Ascending aorta (tissue), 2 donors: ENCODE measurements around the gene NOD1. TPM values are rescaled to one million over a fixed set of nuclear protein-coding genes. Genes with fewer than 3 reads are reported as not detected.
"Not testable (repeated sequence)": the region's sequence is repeated elsewhere in the genome, so short reads cannot be mapped to it uniquely, and the experiment has no call there.

Experiments
- DNase-seq, 2 donors: peaks; one replicate each; pipeline ENCODE4 v3.0.0-alpha.2; 2019; ENCODE audit warnings: low spot score in 2 of 2
- H3K27ac ChIP-seq, 2 donors: fragments of 200-600 bp; sonication (generic); one replicate each; pipeline ENCODE4 v1.5.1; 2016 to 2017; ENCODE audit warnings: mild to moderate bottlenecking in 1 of 2
- H3K27me3 ChIP-seq: fragments of 200-600 bp; sonication (generic); one replicate; pipeline ENCODE4 v1.5.1; 2017
- H3K36me3 ChIP-seq, 2 donors: fragments of 200-600 bp; sonication (generic); one replicate each; pipeline ENCODE4 v1.5.1; 2016
- H3K4me1 ChIP-seq, 2 donors: fragments of 200-600 bp; sonication (generic); one replicate each; pipeline ENCODE4 v1.5.1; 2016 to 2017; ENCODE audit warnings: mild to moderate bottlenecking in 1 of 2
- H3K4me3 ChIP-seq, 2 donors: fragments of 200-600 bp; sonication (generic); one replicate each; pipeline ENCODE4 v1.5.1; 2016 to 2017; ENCODE audit warnings: mild to moderate bottlenecking in 1 of 2
- H3K9me3 ChIP-seq, 2 donors: fragments of 200-600 bp; sonication (generic); one replicate each; pipeline ENCODE4 v1.5.1; 2016
- intact Hi-C: fragments of 100-400 bp; cut with DNase I; formaldehyde crosslinking; loops from one replicate; pipeline ENCODE4 v1.15.1; 2023
- total RNA-seq: library from RNA; depleted of rRNA; stranded (reverse); fragments of >200 nt; gene quantifications from one replicate; pipeline ENCODE4 v1.1.0, GENCODE V29; 2016
- TF ChIP-seq, protein P1 (sequence below), 3 experiments: fragments of 200-600 bp in 2 of 3; fragments of 450-650 bp in 1 of 3; sonication (generic) in 2 of 3; IDR thresholded peaks; one replicate each; pipeline ENCODE4 v1.5.1; 2016 to 2019; ENCODE audit warnings: antibody characterized with exemption in 3 of 3, mild to moderate bottlenecking in 1 of 3, moderate library complexity in 1 of 3

The NOD1 gene
- total RNA-seq, 1 donor from 2014 or later: 20.0 TPM

DNA sequence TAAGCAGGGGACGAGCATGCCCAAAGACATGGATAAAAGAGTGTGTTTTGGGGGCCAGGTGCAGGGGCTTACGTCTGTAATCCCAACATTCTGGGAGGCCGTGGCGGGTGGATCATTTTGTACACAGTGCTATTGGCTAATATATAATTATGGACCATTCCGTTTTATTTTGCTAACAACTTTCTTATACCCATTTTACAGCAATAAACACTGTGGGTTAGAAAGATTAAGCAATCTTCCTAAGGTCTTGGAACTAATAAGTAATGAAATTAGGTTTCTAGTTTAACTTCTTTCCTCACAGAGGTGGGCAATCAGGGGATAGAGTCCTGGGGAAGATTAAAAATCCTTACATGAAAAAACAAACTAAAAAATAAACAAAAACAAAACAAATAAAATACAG, 22.7 kb upstream of the NOD1 start:
- intact Hi-C loops: loop anchor here (5.0 to 10.0 kb wide), 2 partner anchors 66 to 474 kb away; partner anchors contain the start of genes FKBP14 and PLEKHA8

DNA sequence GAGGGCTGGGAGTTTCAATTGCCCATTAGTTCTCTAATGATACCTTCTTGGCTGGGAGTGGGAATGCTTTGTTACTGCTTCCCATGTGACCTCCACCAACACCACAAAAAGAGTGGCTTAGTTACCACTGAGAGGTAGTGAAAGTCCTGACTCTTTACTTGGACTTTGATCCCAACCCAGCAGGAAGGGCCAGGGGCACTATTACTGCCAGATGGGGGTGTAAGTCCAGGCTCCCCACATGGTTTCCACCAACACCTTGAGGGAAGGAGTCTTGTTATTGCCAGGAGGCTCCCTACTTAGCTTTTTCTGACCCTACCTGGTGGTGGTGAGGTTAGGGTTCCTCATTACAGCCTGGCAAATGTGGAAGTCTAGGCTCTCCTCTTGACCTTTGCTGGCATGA, 14.6 kb upstream of the NOD1 start:
- H3K36me3 ChIP-seq: peaks cover 0 to 10% of the 10 kb centered on the region in 2 donors
- H3K27ac ChIP-seq: no peak overlapping the region
- peaks cover 0 to 18% of the 10 kb centered on the region in 2 donors for H3K9me3 ChIP-seq
- no peaks in the 10 kb centered on the region for H3K27me3 ChIP-seq
- no peaks in the 10 kb centered on the region for H3K4me1 ChIP-seq
- H3K4me3 ChIP-seq: no peak overlapping the region
- TF ChIP-seq, protein P1, sequence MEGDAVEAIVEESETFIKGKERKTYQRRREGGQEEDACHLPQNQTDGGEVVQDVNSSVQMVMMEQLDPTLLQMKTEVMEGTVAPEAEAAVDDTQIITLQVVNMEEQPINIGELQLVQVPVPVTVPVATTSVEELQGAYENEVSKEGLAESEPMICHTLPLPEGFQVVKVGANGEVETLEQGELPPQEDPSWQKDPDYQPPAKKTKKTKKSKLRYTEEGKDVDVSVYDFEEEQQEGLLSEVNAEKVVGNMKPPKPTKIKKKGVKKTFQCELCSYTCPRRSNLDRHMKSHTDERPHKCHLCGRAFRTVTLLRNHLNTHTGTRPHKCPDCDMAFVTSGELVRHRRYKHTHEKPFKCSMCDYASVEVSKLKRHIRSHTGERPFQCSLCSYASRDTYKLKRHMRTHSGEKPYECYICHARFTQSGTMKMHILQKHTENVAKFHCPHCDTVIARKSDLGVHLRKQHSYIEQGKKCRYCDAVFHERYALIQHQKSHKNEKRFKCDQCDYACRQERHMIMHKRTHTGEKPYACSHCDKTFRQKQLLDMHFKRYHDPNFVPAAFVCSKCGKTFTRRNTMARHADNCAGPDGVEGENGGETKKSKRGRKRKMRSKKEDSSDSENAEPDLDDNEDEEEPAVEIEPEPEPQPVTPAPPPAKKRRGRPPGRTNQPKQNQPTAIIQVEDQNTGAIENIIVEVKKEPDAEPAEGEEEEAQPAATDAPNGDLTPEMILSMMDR (IDR thresholded peaks at IDR 0.05): no peak
- DNase-seq: no peak
- intact Hi-C loops: no loop called here

More for the DNA sequence above, 22.7 kb upstream of the NOD1 start:
- H3K27ac ChIP-seq: no peak overlapping the region
- H3K27me3 ChIP-seq: no peaks in the 10 kb centered on the region
- no peak for DNase-seq
- H3K36me3 ChIP-seq: peaks cover 0 to 10% of the 10 kb centered on the region in 2 donors
- no peak overlapping the region for H3K4me3 ChIP-seq
- TF ChIP-seq, protein P1 (IDR thresholded peaks at IDR 0.05): no peak
- H3K4me1 ChIP-seq: peaks cover 2 to 6% of the 10 kb centered on the region in 2 donors
- H3K9me3 ChIP-seq: no peaks in the 10 kb centered on the region

DNA sequence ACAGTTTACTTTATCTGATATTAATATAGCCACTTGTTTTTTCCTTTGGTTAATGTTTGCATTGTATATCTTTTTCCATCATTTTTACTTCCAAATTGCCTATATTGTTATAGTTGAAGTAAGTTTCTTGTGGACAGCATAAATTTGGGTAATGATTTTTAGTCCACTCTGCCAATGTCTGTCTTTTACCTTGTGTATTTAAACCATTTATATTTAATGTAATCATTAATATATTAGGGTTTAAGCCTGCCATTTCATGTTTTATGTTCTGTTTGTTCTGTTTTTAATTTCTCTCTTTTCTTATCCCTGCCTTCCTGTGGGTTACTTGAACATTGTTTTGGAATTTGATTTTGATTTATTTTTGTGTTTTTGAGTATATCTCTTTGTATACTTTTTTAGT, 12.8 kb upstream of the NOD1 start:
- intact Hi-C loops: no loop called here
- TF ChIP-seq, protein P1 (IDR thresholded peaks at IDR 0.05): no peak
- DNase-seq: no peak
- Histone ChIP-seq H3K9me3 (peaks cover 0 to 18% of the 10 kb centered on the region in 2 donors), H3K4me1 (no peaks in the 10 kb centered on the region), H3K27ac (no peak overlapping the region), H3K27me3 (no peaks in the 10 kb centered on the region), H3K36me3 (peaks cover 0 to 1% of the 10 kb centered on the region in 2 donors), H3K4me3 (no peak overlapping the region)

DNA sequence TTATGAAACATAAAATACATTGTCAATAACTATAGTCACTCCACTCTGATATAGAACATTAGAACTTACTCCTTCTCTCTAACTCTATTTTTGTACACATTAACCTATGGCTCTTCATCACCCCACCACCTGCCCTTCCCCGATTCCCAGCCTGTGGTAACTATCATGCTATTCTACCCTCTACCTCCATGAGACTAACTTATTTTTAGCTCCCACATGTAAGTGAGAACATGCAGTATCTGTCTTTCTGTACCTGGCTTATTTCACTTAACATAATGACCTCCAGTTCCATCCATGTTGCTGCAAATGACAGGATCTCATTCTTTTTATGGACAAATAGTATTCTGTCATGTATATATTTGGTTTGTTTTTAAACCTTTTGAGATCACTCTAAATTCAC, 8.8 kb upstream of the NOD1 start:
- no peak for DNase-seq
- Histone ChIP-seq H3K4me1 (no peaks in the 10 kb centered on the region), H3K27me3 (no peaks in the 10 kb centered on the region), H3K9me3 (peaks cover 0 to 18% of the 10 kb centered on the region in 2 donors), H3K36me3 (no peaks in the 10 kb centered on the region), H3K4me3 (no peak overlapping the region), H3K27ac (no peak overlapping the region)
- intact Hi-C loops: no loop called here
- TF ChIP-seq, protein P1 (IDR thresholded peaks at IDR 0.05): no peak

DNA sequence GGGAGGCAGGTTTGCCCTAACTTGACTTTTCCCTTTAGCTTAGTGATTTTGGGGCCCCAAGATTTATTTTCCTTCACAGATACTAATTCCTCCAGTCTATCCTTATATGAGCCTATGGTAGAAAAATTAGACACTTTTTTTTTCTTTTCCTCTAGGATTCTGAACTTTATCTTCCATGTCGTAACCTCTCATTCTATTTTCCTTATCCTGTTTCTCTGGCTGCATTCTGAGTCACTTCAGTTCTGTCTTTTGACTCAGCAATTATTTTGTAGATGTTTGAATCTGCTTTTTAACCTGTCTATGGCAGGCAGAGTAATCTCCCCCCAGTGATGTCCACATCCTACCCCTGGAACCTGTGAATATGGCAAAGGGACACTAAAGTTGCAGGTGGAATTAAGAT, 7.1 kb upstream of the NOD1 start:
- no peaks in the 10 kb centered on the region for H3K4me1 ChIP-seq
- H3K27me3 ChIP-seq: no peaks in the 10 kb centered on the region
- no peak overlapping the region for H3K4me3 ChIP-seq
- H3K36me3 ChIP-seq: no peaks in the 10 kb centered on the region
- intact Hi-C loops: no loop called here
- no peak for DNase-seq
- H3K9me3 ChIP-seq: peaks cover 0 to 3% of the 10 kb centered on the region in 2 donors
- TF ChIP-seq, protein P1 (IDR thresholded peaks at IDR 0.05): no peak
- no peak overlapping the region for H3K27ac ChIP-seq

DNA sequence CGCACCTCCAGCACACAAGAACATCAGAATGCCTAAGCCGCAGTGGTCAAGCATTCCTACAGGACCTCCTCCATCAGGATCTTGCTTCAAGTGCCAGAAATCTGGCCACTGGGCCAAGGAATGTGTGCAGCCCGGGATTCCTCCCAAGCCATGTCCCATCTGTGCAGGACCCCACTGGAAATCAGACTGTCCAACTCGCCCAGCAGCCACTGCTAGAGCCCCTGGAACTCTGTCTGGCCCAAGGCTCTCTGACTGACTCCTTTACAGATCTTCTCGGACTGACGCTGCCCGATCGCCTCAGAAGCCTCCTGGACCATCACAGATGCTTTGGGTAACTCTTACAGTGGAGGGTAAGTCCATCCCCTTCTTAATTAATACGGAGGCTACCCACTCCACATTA, 2.8 kb upstream of the NOD1 start:
- H3K27me3 ChIP-seq, H3K4me3 ChIP-seq, intact Hi-C loops, H3K27ac ChIP-seq, H3K36me3 ChIP-seq, H3K9me3 ChIP-seq, DNase-seq: not testable (repeated sequence)
- H3K4me1 ChIP-seq: peaks cover 0 to 12% of the 10 kb centered on the region in 2 donors
